ENCODE results near the gene GNG10.

The GNG10 gene

DNA sequence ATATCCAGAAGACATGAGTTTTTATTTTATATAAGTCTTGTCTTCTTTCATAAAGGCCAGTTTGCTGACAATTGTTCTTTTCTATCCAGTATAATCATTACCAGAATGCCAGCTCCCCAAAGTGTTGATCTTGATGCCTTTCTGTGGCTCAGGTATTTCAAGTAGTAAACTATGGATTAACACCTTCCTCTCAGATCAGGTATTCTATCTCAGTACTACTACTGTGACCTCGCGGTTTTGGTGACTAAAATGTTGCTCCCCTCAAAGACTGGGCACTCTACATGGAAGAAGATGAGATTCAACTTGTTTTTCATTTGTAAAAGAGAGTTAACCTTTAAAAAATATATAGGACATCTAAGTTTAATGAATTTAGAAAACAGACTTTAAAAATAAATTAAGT is 58.1 kb downstream of the GNG10 start:
- Histone ChIP-seq H3K36me3 (no peaks in the 10 kb centered on the region), H3K4me3 (ENCODE audit: low read depth, low read length) (no peak overlapping the region), H3K9me3 (no peaks in the 10 kb centered on the region), H3K4me1 (no peaks in the 10 kb centered on the region), H3K27me3 (no peaks in the 10 kb centered on the region)
- no peak for DNase-seq
- TF ChIP-seq, protein P1, sequence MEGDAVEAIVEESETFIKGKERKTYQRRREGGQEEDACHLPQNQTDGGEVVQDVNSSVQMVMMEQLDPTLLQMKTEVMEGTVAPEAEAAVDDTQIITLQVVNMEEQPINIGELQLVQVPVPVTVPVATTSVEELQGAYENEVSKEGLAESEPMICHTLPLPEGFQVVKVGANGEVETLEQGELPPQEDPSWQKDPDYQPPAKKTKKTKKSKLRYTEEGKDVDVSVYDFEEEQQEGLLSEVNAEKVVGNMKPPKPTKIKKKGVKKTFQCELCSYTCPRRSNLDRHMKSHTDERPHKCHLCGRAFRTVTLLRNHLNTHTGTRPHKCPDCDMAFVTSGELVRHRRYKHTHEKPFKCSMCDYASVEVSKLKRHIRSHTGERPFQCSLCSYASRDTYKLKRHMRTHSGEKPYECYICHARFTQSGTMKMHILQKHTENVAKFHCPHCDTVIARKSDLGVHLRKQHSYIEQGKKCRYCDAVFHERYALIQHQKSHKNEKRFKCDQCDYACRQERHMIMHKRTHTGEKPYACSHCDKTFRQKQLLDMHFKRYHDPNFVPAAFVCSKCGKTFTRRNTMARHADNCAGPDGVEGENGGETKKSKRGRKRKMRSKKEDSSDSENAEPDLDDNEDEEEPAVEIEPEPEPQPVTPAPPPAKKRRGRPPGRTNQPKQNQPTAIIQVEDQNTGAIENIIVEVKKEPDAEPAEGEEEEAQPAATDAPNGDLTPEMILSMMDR (IDR thresholded peaks at IDR 0.05; ENCODE audit: low read depth, low read length), result no peak
